Raji (cell line): ENCODE data around the gene MED4.

Experiments used
- POLR2A ChIP-seq: IDR thresholded peaks from 2 replicates; pipeline ENCODE4 v1.6.1; 2011; ENCODE audit warnings: low read depth, low read length, control low read depth; ENCODE audit not compliant: insufficient read depth

Gene MED4

DNA sequence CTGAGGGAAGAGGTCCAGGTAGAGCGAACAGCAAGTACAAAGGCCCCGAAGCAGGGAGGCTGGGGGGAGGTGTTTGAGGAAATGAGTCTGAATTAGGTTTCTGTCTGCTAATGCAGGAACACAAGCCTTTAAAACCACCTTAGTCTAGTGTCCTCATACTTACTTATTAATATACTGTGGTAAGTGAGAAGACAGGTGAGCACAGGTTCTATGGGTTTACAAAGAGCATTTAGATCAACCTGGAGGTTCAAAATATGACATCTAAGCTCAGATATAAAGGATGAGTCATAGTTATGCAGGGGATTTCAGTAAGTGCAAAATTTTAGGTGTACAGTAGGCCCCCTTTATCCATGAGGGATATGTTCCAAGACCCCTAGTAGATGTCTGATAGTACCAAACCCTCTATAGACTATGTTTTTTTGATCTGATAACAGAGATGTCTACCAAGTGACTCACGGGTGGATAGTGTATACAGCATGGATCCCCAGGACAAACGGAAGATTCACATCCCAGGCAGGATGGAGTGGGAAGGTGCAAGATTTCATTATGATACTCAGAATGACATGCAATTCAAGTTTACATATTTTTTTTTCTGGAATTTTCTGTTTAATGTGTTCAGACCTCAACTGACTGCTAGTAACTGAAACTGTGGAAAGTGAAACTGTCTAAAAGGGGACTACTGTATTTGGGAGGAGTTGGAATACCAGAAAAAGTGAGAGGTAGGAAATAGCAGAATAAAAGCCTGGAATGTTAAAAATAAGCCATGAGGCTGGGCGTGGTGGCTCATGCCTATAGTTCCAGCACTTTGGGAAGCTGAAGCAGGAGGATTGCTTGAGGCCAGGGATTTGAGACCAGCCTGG is 18.2 kb upstream of the MED4 start:
- no peak for TF ChIP-seq POLR2A

DNA sequence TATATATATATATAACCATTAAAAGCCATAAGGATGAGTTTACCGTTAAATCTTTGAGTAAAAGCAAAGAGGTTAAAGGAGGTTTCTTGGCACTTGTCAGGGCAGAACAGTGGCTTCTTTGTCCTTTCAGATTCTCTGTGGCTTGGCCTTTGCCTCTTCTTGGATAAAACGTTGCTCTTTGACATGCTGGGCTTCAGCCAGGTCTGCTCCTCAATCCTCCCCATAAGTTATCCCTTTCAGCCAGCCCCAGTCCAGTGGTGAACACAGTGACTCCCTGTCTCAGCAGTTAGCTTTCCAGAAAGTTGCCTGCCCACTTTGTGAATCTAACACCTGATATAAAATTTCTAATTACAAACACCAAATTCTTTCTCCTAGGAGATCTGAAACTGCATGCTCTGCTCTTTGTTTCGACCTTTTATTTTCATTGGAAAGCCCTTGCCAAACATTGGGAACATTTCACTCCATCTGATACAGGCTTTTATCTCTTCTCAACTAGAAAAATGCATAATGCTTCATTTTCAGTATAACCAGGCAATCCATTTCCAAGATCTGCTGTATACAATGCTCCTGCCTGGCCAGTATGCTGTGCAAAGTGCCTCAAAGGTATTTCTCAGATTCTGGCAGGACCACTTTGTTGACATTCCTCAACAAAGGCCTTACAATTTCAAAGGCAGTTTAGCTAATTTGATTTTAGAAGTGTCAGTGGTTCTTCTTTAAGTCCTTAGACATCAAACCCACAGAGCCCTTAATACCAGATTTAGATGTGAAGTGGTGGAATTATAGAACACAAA is 16.2 kb upstream of the MED4 start:
- no peak for TF ChIP-seq POLR2A

DNA sequence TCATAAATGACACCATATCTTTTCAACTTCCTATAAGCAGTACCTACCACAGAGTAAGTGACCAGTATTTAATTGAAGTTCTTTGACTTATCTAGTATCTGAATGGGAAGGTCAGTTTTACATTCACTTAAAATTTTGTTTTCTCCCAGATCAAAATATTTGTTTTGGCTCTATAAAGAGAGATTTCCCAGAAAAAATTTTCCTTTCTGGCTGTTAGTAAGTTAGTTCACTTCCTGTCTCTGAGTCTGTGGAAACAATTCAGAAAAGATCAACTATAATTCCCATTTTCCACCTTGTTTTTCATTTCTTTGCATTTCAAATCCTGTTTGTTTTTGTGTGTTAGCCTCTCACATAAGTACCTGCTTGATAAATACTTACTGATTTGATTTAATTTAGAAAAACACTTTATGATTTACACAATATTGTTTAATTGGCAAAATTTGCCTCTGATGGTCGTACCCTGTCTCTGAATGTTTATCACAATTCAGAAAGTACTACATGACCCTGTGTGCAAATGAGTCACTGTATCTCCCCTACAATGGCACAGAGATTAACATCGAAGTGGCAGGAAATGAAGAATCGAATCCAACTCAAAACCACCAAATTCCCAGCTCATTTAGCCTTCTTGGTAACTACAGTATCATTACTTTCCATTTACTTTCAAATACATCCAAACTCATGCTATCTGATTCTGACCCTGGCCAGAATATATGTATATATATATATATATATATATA is 15.4 kb upstream of the MED4 start:
- TF ChIP-seq POLR2A, result no peak

DNA sequence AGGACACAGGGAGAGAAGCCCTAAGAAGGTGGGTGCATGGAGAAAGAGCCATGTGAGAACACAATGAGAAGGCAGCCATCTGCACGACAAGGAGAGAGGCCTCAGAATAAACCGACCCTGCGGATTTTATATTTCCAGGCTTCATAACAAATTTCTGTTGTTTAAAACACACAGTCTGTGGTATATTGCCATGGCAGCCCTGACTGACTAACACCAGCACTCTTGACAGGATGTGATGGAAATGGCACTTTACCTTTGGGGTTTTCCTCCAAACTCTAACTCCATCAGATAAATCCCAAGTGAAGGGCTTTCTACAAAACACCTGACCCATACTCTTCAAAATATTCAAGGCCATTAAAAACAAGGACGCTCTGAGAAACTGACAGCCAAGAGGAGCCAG is 13.2 kb upstream of the MED4 start:
- TF ChIP-seq POLR2A, result no peak

DNA sequence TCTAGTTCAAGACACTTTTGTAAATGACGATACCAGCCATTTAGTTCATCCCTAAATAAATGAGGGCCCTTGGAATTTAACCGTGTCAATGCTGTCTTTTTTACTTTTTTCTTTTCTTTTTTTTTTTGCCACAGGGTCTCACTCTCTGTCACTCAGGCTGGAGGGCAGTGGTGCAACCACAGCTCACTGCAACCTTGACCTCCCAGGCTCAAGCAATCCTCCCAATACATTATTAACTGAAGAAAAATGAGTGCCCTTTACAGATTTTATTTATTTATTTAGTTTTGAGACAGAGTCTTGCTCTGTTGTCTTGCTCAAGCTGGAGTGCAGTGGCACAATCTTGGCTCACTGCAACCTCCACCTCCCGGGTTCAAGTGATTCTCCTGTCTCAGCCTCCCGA is 2.9 kb upstream of the MED4 start:
- TF ChIP-seq POLR2A, result no peak

DNA sequence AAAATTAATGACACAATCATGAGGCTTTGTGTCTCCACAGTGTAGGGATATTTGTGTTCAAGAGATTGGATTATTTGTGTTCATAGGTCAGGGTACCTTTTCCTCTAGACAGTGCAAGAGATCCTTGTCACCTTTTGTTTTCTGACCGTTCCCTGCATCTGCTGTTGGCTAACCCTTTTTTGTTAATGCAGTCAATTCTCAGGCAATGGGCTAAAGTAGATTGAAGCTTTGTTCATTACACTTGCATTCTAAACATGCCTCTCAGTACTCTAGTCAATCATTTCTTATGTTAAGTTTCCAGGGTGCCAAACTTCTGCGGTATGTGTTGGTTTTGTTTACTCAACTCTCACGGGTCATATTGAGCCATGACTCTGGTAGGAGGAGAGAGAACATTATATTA is 1.8 kb upstream of the MED4 start:
- TF ChIP-seq POLR2A, result no peak

DNA sequence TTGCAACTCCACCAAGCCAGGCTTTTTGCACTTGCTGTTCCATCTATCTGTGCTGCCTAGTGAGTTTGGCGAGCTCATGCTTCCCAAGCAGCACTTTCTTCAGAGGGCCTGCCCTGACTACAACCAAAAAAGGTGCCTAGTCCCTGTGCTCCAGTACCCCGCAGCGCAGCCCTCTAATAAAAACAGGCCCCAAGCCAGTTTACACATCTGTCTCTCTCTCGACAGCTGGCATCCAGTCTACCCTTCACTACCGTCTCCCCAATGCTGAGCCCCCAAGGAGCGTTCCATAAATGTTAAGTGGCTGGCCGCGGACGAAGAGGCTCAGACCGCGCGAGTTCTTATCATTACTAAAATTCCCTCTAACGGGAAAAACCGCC is 512 bp downstream of the MED4 start:
- TF ChIP-seq POLR2A, result no peak

DNA sequence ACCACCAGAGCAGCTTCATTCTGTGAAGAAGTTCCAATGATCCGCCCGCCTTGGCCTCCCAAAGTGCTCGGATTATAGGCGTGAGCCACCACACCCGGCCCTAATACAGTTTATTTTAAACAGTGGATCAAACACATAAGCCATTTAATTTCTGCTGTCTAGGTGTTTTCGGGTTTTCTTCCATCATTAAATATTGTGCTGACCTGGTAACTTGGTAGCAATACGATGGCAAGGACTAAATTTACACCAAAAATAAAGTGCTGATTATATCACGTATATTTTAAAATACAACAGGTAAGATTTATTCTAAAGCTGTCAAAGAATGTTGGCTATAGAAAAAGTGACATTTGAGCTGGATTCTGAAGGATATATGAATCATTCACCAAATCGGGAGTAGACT is 1.3 kb downstream of the MED4 start:
- TF ChIP-seq POLR2A, result no peak

DNA sequence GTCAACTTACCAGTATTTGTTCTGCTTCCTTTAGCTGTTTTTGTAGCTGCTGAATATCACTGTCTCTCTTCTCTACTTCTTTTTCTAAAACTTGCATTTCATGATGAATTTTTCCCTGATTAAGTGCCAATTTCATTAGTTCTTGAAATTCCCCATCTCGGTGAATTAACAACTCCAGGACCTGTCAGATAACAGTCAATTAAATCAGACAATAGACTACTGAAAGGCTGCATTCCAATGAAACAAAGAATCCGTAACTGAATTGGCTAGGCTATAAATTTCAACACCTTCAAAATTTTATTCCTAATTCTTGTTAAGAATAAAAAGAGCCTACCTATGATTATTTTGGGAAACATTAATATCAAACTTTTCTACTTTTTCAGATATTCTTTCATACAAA is 8.6 kb downstream of the MED4 start:
- no peak for TF ChIP-seq POLR2A

DNA sequence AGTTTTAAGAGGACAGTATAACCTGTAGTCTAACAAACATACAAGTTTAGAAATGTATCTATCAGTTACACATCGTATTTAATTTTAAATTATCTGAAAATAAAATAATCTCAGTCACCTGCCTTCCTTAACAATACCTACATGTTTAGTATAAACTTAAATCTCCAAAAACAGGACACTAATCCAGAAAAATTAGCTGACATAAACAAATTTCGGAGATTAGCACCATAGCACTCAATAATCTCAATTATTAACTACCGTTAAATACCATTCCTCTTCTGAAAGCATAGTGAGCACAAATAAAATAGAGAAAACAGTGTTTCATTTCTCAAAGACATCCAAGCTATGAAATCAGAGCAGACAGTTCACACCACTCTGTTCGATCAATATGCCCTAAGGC is 13.2 kb downstream of the MED4 start:
- no peak for TF ChIP-seq POLR2A

DNA sequence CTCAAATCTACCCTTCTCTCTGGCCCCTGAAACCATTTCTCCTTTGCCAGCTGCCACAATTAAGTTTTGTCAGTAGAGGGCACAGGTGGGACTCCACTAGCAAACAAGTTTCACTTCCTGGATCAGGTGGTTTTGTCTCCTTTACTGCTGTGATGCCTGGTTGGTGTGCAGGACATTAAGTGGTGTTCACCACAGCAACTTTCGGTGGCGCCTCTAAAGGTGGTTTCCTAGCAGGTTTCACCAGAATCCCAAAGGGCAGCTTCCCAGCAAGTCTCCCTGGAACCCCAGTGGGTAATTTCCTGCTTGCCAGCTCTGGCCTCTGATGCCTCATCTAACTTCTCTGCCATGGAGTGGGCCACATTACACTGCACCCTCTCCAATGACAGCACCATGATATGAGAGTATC is 16.6 kb downstream of the MED4 start:
- TF ChIP-seq POLR2A, result no peak

DNA sequence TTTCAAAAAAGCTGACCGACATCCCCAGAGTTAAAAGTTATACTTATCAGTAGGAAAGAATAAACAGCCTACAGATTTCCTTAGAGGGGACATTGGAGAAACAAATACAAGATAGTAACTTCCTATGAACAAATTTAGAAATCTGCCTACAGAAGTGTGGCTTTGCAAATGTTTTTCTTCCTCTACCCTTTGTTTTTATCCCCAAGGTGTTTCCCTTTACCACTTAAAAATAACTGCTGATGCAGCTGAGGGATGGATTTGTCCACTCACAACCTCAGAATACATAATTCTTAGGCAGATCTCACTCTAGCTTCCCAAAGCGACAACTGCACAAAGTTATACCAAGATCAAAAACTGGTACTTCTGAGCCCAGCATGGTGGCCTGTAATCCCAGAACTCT is 20.9 kb downstream of the MED4 start:
- TF ChIP-seq POLR2A, result no peak

DNA sequence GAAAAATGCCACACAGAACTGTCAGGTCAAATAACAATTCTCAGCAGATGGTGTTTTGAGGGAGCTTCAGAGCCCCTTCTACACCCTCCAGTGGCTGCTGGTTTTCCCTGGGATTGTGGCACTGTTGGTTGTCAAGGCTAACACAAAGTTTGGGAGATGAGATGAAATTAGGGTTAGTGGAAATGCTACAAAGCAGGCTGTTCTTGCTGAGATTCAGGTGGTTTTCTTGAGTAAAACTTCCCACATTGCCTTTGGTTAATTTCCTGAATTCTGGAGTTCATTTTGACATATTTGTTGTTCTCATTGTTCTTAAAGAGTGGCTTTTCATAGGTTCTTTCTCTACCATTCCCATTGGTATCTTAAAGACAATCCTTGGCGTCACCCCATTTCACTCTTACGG is 22.1 kb downstream of the MED4 start:
- no peak for TF ChIP-seq POLR2A

DNA sequence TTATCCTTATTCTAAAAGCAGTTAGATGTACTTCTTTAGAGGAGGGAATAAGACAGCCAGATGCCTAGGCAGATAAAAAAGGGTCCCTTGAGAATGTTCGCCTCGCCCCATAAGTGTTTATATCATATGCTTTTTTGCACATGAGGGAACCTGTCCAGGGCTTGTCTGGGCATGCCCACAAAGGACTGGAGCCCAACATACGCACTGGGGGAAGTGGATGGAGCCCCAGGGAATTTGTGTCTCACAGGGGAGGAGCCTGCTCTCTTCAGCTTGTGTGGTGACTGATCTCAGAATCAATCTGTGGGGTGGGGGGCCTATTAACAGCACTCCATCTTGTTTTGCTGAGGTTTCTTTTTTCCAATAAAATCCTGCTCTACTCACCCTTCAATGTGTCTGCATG is 22.6 kb downstream of the MED4 start:
- TF ChIP-seq POLR2A, result no peak

DNA sequence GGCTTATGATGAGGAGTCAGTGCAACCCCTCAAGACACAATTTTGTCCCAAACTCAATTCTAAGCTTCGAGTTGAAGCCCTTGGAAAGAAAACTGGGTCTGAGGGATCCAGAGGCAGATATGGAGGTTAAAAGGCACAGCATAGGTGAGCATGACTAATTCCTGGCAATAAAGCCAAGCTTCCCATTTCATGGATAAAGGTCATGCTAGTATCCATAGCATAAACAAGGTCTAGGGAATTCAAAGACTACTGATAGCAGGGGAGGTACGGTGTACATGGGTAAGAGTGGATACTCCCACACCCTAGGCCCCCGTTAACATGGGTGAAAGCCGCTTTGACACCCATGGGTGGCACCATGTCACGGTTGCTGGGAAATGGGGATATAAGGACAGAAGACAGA is 24.0 kb downstream of the MED4 start:
- no peak for TF ChIP-seq POLR2A

DNA sequence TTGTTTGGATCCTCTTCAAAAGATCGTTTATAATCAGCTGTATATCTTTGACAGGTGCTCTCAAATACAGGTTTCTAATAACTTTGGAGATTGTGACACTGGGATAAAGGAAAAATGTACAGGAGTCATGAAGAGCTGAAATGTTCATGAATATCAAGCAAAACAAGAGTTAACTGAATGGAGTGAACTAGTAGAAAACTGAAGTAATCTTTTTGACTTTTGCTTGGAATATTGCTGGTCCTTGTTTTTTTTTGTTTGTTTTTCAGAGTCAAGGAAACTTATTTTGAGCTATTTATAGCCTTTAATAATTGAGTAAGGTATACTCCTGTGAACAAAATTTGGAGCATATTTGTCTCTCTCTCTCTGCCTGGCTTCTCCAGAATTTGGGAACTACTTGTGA is 25.3 kb downstream of the MED4 start:
- TF ChIP-seq POLR2A, result no peak
